Measurements from ENCODE around the gene ZNF229.
"Not testable (repeated sequence)": the region's sequence is repeated elsewhere in the genome, so short reads cannot be mapped to it uniquely, and the experiment has no call there.

The ZNF229 gene

GRCh38 chr19:44447916-44448674 is at the start of gene ZNF229:
Gene ZNF229, minus strand, starts transcription at chr19:44448472. Its CDS starts 5,625 bp downstream, at chr19:44442847.
- peak; percentile 83 for DNase-seq

GRCh38 chr19:44496711-44497110 is 48.4 kb upstream of the ZNF229 start:
- no peak for DNase-seq

- no peak for DNase-seq
Observed at GRCh38 chr19:44476559-44477408, 28.5 kb upstream of the ZNF229 start.

- DNase-seq = not testable (repeated sequence)
Observed at GRCh38 chr19:44468730-44469129, 20.5 kb upstream of the ZNF229 start.

GRCh38 chr19:44462600-44463286 is 14.5 kb upstream of the ZNF229 start:
- DNase-seq = not testable (repeated sequence)

GRCh38 chr19:44456016-44456415 is 7.7 kb upstream of the ZNF229 start:
- DNase-seq = not testable (repeated sequence)

- no peak for DNase-seq
Observed at GRCh38 chr19:44455100-44455499, 6.8 kb upstream of the ZNF229 start.

- DNase-seq = no peak
Observed at GRCh38 chr19:44452367-44452766, 4.1 kb upstream of the ZNF229 start.

GRCh38 chr19:44451687-44452086 is 3.4 kb upstream of the ZNF229 start:
- no peak for DNase-seq

GRCh38 chr19:44438441-44438840 is 9.8 kb downstream of the ZNF229 start:
- DNase-seq = no peak

GRCh38 chr19:44435441-44435840 is 12.8 kb downstream of the ZNF229 start:
- no peak for DNase-seq

- DNase-seq = no peak
Observed at GRCh38 chr19:44430956-44431355, 17.3 kb downstream of the ZNF229 start.

- DNase-seq = not testable (repeated sequence)
Observed at GRCh38 chr19:44415553-44415952, 32.7 kb downstream of the ZNF229 start.

GRCh38 chr19:44401139-44402115 is 46.8 kb downstream of the ZNF229 start, which contains the start of gene ZNF285:
Gene ZNF285, minus strand, starts transcription at chr19:44401608. Its CDS starts 4,395 bp downstream, at chr19:44397213.
- DNase-seq = peak; percentile 86

GRCh38 chr19:44389268-44389667 is 59.0 kb downstream of the ZNF229 start:
- not testable (repeated sequence) for DNase-seq

Data from stimulated activated CD4-positive, alpha-beta T cell treated with anti-CD3 and anti-CD28 coated beads, Interleukin-1b, Interleukin-23, amount 100 ng/mL, for 48 hours (primary cell).